ENCODE results near the gene FOXP1.
"Not testable (repeated sequence)": the region's sequence is repeated elsewhere in the genome, so short reads cannot be mapped to it uniquely, and the experiment has no call there.

Gene FOXP1

DNA sequence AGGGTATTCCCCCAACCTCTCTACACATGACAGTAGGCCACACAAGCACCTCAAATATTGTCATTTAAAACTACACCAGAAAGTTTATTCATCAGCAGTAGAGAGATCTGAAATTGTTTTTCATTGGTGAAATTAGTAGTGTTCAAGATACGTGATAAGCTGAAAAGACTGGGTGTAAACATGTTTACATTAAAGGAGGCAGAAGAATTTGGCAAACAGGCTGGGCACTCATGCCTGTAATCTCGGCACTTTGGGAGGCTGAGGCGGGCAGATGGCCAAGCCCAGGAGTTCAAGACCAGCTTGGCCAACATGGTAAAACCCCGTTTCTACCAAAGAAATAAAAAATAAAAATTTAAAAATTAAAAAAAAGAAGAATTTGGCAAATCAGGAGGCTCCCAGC, 255.6 kb downstream of the FOXP1 start:
- TF ChIP-seq, protein P1, sequence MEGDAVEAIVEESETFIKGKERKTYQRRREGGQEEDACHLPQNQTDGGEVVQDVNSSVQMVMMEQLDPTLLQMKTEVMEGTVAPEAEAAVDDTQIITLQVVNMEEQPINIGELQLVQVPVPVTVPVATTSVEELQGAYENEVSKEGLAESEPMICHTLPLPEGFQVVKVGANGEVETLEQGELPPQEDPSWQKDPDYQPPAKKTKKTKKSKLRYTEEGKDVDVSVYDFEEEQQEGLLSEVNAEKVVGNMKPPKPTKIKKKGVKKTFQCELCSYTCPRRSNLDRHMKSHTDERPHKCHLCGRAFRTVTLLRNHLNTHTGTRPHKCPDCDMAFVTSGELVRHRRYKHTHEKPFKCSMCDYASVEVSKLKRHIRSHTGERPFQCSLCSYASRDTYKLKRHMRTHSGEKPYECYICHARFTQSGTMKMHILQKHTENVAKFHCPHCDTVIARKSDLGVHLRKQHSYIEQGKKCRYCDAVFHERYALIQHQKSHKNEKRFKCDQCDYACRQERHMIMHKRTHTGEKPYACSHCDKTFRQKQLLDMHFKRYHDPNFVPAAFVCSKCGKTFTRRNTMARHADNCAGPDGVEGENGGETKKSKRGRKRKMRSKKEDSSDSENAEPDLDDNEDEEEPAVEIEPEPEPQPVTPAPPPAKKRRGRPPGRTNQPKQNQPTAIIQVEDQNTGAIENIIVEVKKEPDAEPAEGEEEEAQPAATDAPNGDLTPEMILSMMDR (IDR thresholded peaks at IDR 0.05; ENCODE audit: extremely low read depth, insufficient read depth, missing control alignments), result no peak
- no peak for DNase-seq (ENCODE audit: low spot score)
- in situ Hi-C loops (cut with MboI; ENCODE audit: low pct_unique_long_range_greater_than_20kb, low sequenced_read_pairs, unreplicated experiment), result no loop called here

DNA sequence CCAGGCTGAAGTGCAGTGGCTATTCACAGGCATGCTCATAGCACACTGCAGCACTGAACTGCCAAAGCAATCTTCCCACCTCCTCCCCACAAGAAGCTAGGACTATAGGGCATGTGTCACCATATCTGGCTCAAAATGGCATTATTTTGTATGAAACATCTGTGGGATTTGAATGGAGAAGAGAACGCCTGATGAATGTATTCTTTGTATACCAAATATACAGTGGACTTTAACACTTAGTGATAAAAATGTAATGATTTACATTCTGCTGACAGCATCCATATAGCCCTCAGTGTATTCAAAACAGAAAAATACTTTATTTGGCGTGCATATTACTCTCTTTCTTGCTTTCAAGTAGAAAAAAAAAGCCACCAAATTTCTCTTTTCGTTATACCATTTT, 257.8 kb downstream of the FOXP1 start:
- DNase-seq (ENCODE audit: low spot score), result no peak
- TF ChIP-seq, protein P1 (IDR thresholded peaks at IDR 0.05; ENCODE audit: extremely low read depth, insufficient read depth, missing control alignments), result no peak
- in situ Hi-C loops (cut with MboI; ENCODE audit: low pct_unique_long_range_greater_than_20kb, low sequenced_read_pairs, unreplicated experiment), result no loop called here

DNA sequence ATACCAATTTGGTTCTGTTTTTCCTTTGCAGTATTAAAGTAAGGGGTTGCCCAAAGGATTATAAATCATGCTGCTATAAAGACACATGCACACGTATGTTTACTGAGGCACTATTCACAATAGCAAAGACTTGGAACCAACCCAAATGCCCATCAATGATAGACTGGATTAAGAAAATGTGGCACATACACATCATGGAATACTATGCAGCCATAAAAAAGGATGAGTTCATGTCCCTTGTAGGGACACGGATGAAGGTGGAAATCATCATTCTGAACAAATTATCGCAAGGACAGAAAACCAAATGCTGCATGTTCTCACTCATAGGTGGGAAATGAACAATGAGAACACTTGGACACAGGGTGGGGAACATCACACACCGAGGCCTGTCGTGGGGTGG, 259.3 kb downstream of the FOXP1 start:
- in situ Hi-C loops (cut with MboI; ENCODE audit: low pct_unique_long_range_greater_than_20kb, low sequenced_read_pairs, unreplicated experiment); DNase-seq (ENCODE audit: low spot score): not testable (repeated sequence)

DNA sequence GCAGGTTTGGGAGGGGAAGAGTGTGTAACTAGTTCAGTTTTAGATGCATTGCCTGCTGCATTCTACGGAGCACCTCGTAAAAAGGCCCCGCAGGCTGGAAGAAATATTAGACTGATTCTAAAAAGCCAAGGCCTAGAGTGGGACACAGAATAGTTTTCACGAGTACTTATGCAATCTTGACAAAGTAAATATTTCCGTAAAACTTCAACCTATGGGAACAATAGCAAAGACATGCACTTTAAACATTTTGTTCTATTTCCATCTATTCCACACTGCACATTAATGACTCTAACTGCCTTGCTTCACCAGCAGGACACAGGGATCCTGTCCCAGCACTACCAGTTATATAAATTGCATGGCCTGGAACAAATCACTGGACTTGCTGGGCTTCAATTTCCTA, 260.0 kb downstream of the FOXP1 start:
- no peak for DNase-seq (ENCODE audit: low spot score)
- in situ Hi-C loops (cut with MboI; ENCODE audit: low pct_unique_long_range_greater_than_20kb, low sequenced_read_pairs, unreplicated experiment), result no loop called here
- TF ChIP-seq, protein P1 (IDR thresholded peaks at IDR 0.05; ENCODE audit: extremely low read depth, insufficient read depth, missing control alignments), result no peak

DNA sequence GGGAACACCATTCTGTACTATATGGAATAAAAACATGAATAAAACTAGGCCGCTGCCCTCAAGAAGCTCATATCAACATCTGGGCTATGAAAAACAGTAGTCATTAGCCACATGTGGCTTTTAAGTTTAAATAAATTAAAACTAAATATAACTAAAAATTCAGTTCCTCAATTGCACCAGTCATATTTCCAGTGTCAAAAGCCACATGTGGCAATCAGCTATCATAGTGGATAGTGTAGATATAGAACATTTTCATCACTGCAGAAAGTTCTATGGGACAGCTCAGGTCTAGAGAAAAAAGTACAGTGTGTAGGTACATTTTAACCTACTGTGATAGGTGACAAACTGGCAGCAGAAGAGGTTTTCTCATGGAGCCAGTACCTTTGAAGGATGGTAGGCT, 261.4 kb downstream of the FOXP1 start:
- DNase-seq (ENCODE audit: low spot score), result no peak
- in situ Hi-C loops (cut with MboI; ENCODE audit: low pct_unique_long_range_greater_than_20kb, low sequenced_read_pairs, unreplicated experiment), result no loop called here
- TF ChIP-seq, protein P1 (IDR thresholded peaks at IDR 0.05; ENCODE audit: extremely low read depth, insufficient read depth, missing control alignments), result no peak

DNA sequence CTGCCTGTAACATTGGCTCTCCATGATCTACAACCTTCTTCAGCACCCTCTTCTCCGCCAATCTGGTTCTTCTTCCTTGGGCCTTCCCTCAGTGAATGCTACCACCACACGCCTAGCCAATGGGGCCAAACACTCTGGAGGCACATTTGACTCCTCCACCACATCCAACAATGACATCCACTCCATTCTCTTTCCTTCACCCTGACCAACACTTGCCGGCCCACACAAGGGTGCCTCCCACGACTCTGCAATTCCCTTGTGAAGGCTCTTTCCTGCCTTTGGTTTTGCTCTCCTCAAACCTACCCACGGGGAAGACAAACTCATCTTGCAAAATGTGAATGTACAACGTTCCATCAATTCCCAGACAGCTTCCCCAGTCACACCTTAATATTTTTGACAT, 263.8 kb downstream of the FOXP1 start:
- in situ Hi-C loops (cut with MboI; ENCODE audit: low pct_unique_long_range_greater_than_20kb, low sequenced_read_pairs, unreplicated experiment), result no loop called here
- TF ChIP-seq, protein P1 (IDR thresholded peaks at IDR 0.05; ENCODE audit: extremely low read depth, insufficient read depth, missing control alignments), result no peak
- DNase-seq (ENCODE audit: low spot score), result no peak

DNA sequence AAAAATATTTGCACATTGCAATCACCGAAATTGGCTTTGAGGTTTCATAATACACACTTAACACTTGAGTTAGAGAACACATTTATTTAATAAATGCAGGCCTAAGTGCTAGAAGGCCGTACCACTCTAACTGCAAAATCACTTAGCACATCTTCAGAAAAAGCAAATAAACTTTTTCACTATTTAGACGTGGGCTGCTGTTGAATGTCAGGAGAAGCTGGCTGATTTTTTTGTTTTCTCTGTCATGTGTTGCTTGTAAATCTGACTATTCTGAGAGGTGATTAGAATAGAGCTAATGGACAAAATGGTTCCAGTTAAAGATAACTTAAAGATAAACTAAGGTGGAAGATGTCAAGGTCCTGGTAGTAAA, 265.1 kb downstream of the FOXP1 start:
- TF ChIP-seq, protein P1 (IDR thresholded peaks at IDR 0.05; ENCODE audit: extremely low read depth, insufficient read depth, missing control alignments), result no peak
- no peak for DNase-seq (ENCODE audit: low spot score)
- in situ Hi-C loops (cut with MboI; ENCODE audit: low pct_unique_long_range_greater_than_20kb, low sequenced_read_pairs, unreplicated experiment), result no loop called here

Measured in GM13977 (cell line).